Inferior parietal cortex (tissue), 1 donor: ENCODE data around the gene PPIL1.

Source experiments
- DNase-seq: peaks from one replicate; pipeline ENCODE4 v3.0.0-alpha.2; 2016; ENCODE audit errors: extremely low spot score

Gene PPIL1

DNA sequence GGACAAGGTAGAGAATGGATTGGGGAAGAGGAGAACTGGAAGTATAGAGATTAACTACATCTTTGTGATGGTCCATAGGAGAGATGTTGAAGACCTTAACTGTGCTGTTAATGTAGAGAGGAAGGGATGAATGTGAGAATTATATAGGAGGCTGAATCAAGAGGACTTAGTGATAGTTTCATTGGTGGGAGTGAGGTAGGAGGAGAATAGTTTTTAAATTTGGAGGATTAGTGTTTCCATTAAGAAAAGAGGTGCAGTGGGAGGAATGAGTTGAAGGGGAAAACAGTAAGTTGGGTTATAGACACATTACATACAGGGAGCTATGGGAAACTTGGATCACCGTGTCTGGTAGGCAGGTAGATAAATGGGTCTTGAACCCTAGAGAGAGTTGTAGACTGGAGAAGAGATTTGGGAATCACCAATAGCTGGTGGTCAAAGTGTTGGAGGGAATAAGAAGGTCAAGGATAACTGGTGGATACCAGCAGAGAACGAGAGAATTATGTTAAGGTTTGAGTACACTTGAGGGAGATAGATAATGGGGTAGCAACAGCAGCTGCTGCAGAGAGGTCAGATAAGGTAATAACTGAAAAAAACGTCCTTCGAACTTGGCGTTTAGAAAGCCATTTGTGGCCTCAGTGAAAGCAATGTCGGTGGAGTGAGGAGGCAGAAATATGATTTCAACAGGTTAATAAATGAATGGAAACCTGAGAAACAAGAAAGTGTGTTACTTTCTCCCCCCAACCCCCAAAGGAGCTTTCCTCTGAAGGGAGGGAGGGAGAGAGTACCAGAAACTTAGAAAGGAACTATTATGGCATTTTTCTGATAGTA, 14.3 kb upstream of the PPIL1 start:
- DNase-seq, result no peak

DNA sequence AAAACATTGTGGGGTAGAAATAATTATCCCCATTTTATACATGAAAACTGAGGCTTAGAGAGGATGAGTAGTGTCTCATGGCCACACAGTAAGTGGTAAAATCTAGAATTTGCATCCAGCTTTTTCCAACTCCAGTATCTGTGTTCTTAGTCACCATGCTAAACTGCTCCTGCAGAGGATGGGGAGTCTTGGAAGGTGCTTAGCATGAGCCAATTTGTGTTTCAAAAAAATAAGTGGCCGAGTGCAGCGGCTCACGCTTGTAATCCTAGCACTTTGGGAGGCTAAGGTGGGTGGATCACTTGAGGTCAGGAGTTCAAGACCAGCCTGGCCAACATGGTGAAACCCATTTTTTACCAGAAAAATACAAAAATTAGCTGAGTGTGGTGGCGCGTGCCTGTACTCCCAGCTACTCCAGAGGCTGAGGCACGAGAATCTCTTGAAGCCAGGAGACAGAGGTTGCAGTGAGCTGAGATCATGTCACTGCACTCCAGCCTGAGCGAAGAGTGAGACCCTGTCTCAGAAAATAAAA, 13.6 kb upstream of the PPIL1 start:
- no peak for DNase-seq

DNA sequence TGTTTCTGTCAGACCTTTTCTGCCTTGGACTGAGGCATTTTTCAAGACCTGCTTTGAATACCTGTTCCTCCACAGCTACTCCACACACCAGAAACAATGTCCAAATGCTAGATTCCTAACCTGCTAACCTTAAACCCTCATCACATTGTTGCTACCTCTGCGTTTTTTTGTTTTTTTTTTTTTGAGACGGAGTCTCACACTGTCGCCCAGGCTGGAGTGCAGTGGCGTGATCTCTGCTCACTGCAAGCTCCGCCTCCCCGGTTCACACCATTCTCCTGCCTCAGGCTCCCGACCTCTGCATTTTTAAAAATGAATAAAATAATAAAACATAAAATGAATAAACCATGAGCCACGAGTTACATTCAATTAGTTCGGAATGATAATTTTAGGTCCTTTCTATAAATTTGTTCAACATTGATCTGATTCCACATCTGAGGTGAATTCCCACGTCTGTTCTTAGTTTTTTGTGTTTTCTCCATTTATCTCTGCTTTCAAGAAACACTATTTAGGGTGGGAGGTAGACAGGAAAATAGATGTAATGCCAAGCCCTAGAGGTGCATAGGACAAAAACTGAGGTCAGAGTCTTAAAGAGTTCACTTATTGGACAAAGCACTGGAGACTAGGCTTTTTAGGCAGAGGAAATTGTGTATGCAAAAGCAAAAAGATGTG, 12.5 kb upstream of the PPIL1 start:
- DNase-seq, result no peak

DNA sequence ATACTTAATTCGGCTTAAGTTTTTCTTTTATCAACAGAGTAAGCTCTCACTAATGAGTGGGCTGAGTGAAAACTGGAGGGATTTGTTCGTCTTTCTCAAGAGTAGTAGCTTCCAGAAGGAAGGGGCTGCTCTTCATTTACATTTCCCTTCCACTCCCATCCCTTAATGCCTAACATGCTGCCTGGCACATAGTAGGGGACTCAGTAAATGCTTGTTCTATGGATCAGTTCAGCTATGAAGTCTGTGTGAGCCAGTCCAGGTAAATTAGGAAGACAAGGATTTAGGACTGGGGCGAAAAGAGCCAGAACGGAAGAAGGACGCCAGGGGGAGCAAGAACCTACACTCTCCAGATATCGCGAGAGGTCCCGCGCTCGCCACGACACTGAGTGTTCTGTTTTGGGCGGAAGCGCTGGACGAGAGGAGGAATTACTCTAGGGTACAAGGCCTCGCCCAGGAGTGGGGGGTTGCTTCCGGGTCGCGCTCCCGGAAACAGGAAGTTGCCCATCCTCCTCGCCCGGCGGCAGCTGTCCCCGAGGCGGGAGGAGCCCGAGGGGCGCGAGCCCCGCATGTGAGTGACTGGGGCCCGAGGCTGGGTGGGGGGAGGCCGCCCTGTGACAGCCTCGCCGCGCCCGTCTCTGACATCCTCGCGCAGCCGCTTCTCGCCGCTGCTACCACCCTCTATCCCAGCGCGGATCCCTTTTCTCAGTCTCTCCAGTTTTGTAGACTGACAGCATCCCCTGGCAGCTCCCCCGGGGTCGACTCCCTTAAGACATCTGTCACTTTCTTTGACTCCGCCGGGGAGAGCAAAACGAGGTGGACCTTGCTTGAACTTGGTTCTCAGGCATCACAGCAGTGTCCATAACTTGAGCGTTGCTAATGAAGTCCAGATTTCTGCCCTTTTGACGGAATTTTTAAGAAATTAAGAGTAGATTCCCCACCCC, 11.1 kb upstream of the PPIL1 start, which contains the start of gene C6orf89:
C6orf89 (plus strand) TSS at position 492 of the 941 bp plus-strand sequence. CDS start 13,493 bp downstream, outside the sequence.
- DNase-seq, result peak; percentile 99

- DNase-seq, result no peak
Observed at GRCh38 chr6:36884610-36885009, 10.0 kb upstream of the PPIL1 start.

DNA sequence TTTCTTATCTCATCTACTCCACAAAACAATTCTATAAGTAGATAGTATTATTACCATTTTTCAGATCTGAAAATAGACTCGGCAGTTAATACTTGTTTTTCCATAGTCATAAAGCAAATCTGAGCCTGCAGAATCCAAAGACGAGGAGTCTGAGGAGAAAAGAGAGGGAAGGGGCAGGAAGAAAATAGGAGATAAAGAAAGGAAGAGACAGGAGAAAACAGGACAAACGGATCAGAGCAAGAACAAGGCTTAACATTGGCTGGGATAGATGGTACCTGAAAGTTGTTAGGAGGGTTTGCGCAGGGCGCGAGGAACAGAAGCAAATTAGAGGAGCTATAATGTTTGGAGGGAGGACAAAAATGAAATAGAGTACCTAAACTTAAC, 639 bp upstream of the PPIL1 start:
- no peak for DNase-seq

- DNase-seq, result no peak
Observed at GRCh38 chr6:36873612-36874442, 776 bp downstream of the PPIL1 start.

- DNase-seq, result no peak
Observed at GRCh38 chr6:36873115-36873514, 1.5 kb downstream of the PPIL1 start.

DNA sequence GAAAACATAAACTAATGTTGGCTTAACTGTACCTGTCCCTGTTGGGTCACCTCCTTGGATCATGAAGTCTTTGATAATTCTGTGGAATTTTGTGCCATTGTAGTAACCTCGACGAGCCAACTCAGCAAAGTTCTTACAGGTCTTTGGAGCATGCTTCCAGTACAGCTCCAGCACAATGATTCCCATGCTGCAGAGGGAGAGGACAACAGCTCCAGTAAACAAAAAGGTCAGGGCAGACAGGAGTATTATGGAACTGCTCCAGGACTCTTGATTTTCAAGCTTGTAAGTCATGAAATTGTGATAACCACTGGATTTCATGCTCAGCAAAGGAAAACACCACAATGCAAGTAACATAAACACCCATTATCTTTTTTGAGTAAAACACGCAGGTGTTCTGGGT, 2.9 kb downstream of the PPIL1 start:
- no peak for DNase-seq

GRCh38 chr6:36867471-36868224, 7.0 kb downstream of the PPIL1 start:
- no peak for DNase-seq

GRCh38 chr6:36865835-36866234, 8.8 kb downstream of the PPIL1 start:
- no peak for DNase-seq

GRCh38 chr6:36863670-36864540, 10.7 kb downstream of the PPIL1 start:
- no peak for DNase-seq

DNA sequence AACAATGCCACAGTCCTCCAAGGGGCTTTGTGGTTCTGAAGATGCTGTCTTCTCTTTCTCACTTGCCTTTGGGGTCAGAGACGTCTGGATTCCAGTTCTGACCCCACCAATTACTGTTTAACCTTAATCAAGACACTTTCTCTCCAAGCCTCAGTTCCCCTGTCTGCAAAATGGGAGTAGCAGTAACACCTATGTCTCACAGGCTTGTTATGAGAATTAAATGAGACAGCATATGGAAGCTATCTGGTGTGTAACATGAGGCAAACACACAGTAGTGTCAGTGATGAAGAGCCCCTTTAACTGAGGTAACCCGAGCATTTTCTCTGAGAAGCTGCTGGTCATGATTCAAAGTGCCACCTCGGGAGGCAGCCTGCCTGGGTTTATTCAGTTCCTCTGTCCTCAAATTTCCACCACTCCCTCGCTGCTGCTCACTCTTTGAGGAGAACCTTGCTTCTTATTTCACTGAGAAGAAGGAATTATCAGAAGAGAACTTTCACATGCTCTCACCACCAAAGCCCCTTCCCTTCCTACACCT, 11.7 kb downstream of the PPIL1 start:
- DNase-seq, result no peak

GRCh38 chr6:36862164-36862847, 12.3 kb downstream of the PPIL1 start:
- peak; percentile 58 for DNase-seq

DNA sequence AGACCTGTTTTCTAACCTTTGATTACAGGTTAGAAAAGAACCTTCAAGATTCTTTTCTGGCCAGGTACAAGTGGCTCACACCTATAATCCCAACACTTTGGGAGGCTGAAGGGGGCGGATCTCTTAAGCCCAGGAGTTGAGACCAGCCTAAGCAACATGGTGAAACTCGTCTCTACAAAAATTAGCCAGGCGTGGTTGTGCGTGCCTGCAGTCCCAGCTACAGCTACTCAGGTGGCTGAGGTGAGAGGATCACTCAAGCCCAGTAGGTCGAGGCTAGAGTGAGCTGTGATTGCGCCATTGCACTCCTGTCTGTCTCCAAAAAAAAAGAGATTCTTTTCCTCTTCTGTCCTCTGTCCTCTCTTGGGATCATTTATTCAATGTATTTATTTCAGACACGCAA, 14.5 kb downstream of the PPIL1 start:
- DNase-seq, result no peak

- no peak for DNase-seq
Observed at GRCh38 chr6:36858407-36858981, 16.1 kb downstream of the PPIL1 start.

DNA sequence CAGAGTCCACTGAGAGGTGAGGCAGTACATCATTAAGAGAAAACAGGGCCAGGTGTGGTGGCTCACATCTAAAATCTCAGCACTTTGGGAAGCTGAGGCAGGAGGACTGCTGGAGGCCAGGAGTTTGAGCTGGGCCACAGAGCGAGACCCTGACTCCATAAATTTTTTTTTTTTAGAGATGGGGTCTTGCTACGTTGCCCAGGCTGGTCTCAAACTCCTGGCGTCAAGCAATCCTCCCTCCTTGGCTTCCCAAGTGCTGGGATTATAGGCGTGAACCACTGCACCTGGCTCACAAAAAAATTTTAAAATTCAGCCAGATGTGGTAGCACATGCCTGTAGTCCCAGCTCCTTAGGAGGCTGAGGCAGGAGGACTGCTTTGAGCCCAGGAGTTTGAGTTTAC, 17.3 kb downstream of the PPIL1 start:
- DNase-seq, result no peak

GRCh38 chr6:36856277-36856676, 18.3 kb downstream of the PPIL1 start:
- no peak for DNase-seq
